ENCODE measurements around the gene PVALEF. TPM values are rescaled to one million over a fixed set of nuclear protein-coding genes. Genes with fewer than 3 reads are reported as not detected.

Gene PVALEF
- total and polyA plus RNA-seq, 2 of the 13 experiments (the other 11 are each of a cell fraction or from before 2014, with no cell fraction given) = 0.18 TPM

- TF ChIP-seq PRDM10 (CRISPR knock-in tag; IDR thresholded peaks at IDR 0.05; ENCODE audit: low read depth) (0 out of 2 replicates have a peak, but pooled peaks have one; percentile 27), YEATS4 (CRISPR knock-in tag; IDR thresholded peaks at IDR 0.05; ENCODE audit: borderline replicate concordance) (no peak), ZNF446 (CRISPR knock-in tag; IDR thresholded peaks at IDR 0.05) (no peak), THYN1 (CRISPR knock-in tag; IDR thresholded peaks at IDR 0.05; ENCODE audit: borderline replicate concordance, low read depth) (no peak), SAP130 (CRISPR knock-in tag; IDR thresholded peaks at IDR 0.05; ENCODE audit: low read depth) (peak; percentile 57; the same call in 1 of the 2 replicates), ZNF451 (CRISPR knock-in tag; IDR thresholded peaks at IDR 0.05) (no peak), TGIF2 (CRISPR knock-in tag; IDR thresholded peaks at IDR 0.05) (no peak), UBTF (CRISPR knock-in tag; IDR thresholded peaks at IDR 0.05) (0 out of 2 replicates have a peak, but pooled peaks have one; percentile 5), ZEB1 (IDR thresholded peaks at IDR 0.05; ENCODE audit: insufficient replicate concordance, low read depth) (peak; percentile 11), ZNF772 (CRISPR knock-in tag; IDR thresholded peaks at IDR 0.05) (peak; percentile 67; the same call in 1 of the 2 replicates), HNF1B (CRISPR knock-in tag; IDR thresholded peaks at IDR 0.05) (no peak), GMEB2 (CRISPR knock-in tag; IDR thresholded peaks at IDR 0.05; ENCODE audit: low read depth) (no peak), AGO2 (optimal IDR thresholded peaks at IDR 0.05; ENCODE audit: low read depth, low read length) (no peak)
- TF ChIP-seq, protein P1, sequence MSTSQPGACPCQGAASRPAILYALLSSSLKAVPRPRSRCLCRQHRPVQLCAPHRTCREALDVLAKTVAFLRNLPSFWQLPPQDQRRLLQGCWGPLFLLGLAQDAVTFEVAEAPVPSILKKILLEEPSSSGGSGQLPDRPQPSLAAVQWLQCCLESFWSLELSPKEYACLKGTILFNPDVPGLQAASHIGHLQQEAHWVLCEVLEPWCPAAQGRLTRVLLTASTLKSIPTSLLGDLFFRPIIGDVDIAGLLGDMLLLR (CRISPR knock-in tag; IDR thresholded peaks at IDR 0.05) = no peak
- TF ChIP-seq, protein P2, sequence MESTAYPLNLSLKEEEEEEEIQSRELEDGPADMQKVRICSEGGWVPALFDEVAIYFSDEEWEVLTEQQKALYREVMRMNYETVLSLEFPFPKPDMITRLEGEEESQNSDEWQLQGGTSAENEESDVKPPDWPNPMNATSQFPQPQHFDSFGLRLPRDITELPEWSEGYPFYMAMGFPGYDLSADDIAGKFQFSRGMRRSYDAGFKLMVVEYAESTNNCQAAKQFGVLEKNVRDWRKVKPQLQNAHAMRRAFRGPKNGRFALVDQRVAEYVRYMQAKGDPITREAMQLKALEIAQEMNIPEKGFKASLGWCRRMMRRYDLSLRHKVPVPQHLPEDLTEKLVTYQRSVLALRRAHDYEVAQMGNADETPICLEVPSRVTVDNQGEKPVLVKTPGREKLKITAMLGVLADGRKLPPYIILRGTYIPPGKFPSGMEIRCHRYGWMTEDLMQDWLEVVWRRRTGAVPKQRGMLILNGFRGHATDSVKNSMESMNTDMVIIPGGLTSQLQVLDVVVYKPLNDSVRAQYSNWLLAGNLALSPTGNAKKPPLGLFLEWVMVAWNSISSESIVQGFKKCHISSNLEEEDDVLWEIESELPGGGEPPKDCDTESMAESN (CRISPR knock-in tag; conservative IDR thresholded peaks at IDR 0.05) = no peak
Measured at GRCh38 chr17:81132770-81133723, 32.3 kb upstream of the PVALEF start (continued).
